HL-60 (cell line): ENCODE data around the gene NFATC1.
A peak's percentile ranks its signal among the peaks of the same experiment; 100 is the strongest.

Experiments used
- DNase-seq, 2 experiments: peaks; one replicate each; pipeline ENCODE4 v3.0.0-alpha.2; 2010 to 2020; ENCODE audit warnings: low read depth in 1 of 2, low spot score in 1 of 2
- H3K27ac ChIP-seq: fragments of 250-450 bp; sonication (Bioruptor Pico); replicated peaks from 2 replicates; pipeline ENCODE4 v1.5.1; 2020; ENCODE audit warnings: mild to moderate bottlenecking, moderate library complexity
- H3K27me3 ChIP-seq: fragments of 250-450 bp; sonication (Bioruptor Pico); 2 replicates; pipeline ENCODE4 v1.5.1; 2021; ENCODE audit warnings: mild to moderate bottlenecking, moderate library complexity; ENCODE audit not compliant: insufficient read depth, poor library complexity, severe bottlenecking
- H3K4me3 ChIP-seq: replicated peaks from 2 replicates; pipeline ENCODE4 v1.5.1; 2011; ENCODE audit warnings: mild to moderate bottlenecking, control low read depth, low read length; ENCODE audit not compliant: insufficient read depth
- CTCF ChIP-seq: IDR thresholded peaks from one replicate; pipeline ENCODE4 v1.5.1; 2011; ENCODE audit warnings: low read length, control low read depth, inconsistent platforms; ENCODE audit not compliant: insufficient read depth
- GABPA ChIP-seq: IDR thresholded peaks from 2 replicates; pipeline ENCODE4 v1.6.1; 2012; ENCODE audit warnings: low read depth
- POLR2AphosphoS5 ChIP-seq: IDR thresholded peaks from 2 replicates; pipeline ENCODE4 v1.6.1; 2012; ENCODE audit warnings: low read depth
- SPI1 ChIP-seq: IDR thresholded peaks from 2 replicates; pipeline ENCODE4 v1.6.1; 2012; ENCODE audit warnings: low read depth, mild to moderate bottlenecking, borderline replicate concordance
- TF ChIP-seq, protein P1 (sequence below): IDR thresholded peaks from 2 replicates; pipeline ENCODE4 v1.6.1; 2012; ENCODE audit warnings: low read depth; ENCODE audit not compliant: insufficient replicate concordance

Gene NFATC1

GRCh38 chr18:79393635-79394533, 1.8 kb upstream of the NFATC1 start:
- Histone ChIP-seq H3K27ac (no peak overlapping the region), H3K4me3 (peak overlapping the region; percentile 58), H3K27me3 (peaks cover 15% of the 10 kb centered on the region)
- DNase-seq: no peak
- no peak for TF ChIP-seq SPI1
- no peak; the same call in 1 of the 2 replicates for TF ChIP-seq POLR2AphosphoS5
- no peak for TF ChIP-seq CTCF
- TF ChIP-seq, protein P1, sequence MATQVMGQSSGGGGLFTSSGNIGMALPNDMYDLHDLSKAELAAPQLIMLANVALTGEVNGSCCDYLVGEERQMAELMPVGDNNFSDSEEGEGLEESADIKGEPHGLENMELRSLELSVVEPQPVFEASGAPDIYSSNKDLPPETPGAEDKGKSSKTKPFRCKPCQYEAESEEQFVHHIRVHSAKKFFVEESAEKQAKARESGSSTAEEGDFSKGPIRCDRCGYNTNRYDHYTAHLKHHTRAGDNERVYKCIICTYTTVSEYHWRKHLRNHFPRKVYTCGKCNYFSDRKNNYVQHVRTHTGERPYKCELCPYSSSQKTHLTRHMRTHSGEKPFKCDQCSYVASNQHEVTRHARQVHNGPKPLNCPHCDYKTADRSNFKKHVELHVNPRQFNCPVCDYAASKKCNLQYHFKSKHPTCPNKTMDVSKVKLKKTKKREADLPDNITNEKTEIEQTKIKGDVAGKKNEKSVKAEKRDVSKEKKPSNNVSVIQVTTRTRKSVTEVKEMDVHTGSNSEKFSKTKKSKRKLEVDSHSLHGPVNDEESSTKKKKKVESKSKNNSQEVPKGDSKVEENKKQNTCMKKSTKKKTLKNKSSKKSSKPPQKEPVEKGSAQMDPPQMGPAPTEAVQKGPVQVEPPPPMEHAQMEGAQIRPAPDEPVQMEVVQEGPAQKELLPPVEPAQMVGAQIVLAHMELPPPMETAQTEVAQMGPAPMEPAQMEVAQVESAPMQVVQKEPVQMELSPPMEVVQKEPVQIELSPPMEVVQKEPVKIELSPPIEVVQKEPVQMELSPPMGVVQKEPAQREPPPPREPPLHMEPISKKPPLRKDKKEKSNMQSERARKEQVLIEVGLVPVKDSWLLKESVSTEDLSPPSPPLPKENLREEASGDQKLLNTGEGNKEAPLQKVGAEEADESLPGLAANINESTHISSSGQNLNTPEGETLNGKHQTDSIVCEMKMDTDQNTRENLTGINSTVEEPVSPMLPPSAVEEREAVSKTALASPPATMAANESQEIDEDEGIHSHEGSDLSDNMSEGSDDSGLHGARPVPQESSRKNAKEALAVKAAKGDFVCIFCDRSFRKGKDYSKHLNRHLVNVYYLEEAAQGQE: no peak
- no peak for TF ChIP-seq GABPA

DNA sequence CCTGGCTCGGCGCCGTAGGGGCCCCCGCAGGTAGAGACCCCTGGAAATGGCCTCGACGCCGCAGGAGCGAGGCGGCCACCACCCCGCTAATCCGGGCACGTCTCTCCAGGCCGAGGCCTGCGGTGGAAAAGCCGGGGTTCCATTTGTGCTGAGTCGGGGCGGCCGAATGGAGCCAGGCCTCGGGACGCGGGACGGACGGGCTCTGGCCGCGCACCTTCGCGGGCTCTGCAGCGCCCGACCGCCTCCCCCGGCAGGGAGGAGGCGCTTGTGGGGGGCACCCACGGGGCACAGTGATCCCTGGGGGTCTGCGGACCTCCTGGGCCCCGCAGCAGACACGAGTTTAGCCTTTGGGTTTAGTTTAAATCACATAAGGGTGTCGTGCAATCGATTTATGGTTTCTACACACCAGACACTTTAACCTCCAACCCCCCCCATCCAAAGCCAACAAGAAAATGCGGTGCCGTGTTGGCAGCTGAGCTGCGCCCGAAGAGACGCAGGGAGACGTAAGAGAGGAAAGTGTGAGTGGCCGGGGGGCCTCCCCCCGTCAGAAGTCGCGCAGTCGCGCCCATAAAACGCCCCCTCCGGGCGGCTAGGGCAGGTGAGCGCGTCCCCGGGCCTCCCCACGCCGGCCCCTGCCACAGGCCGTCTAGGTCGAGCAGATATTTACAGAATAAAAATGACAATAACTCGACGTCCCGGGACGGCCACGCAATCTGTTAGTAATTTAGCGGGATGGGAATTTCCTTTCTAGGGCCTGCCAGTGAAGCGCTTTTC, 1.0 kb upstream of the NFATC1 start:
- Histone ChIP-seq H3K27ac (no peak overlapping the region), H3K4me3 (peak overlapping the region; percentile 58), H3K27me3 (peaks cover 15% of the 10 kb centered on the region)
- no peak for DNase-seq
- no peak for TF ChIP-seq POLR2AphosphoS5
- no peak for TF ChIP-seq CTCF
- TF ChIP-seq, protein P1: no peak
- no peak for TF ChIP-seq SPI1
- no peak for TF ChIP-seq GABPA

GRCh38 chr18:79395308-79395640, 456 bp upstream of the NFATC1 start:
- peaks cover 15% of the 10 kb centered on the region for H3K27me3 ChIP-seq
- DNase-seq: no peak
- no peak overlapping the region for H3K27ac ChIP-seq
- TF ChIP-seq POLR2AphosphoS5 (no peak), CTCF (no peak), GABPA (no peak), SPI1 (no peak)
- TF ChIP-seq, protein P1: no peak
- no peak overlapping the region for H3K4me3 ChIP-seq
